H1 (cell line): Measurements from ENCODE around the gene PTTG2. TPM values are rescaled to one million over a fixed set of nuclear protein-coding genes. Genes with fewer than 3 reads are reported as not detected.
A peak's percentile ranks its signal among the peaks of the same experiment; 100 is the strongest.

Experiments
- CTCF ChIA-PET: fragments of 300-600 bp; sonication (Branson Sonifier 250); formaldehyde crosslinking; loops from one replicate; lab custom pipeline; 2021; ENCODE audit not compliant: partially characterized antibody; lab: Charles Lee
- POLR2A ChIA-PET: fragments of 300-600 bp; sonication (Branson Sonifier 250); formaldehyde crosslinking; loops from one replicate; lab custom pipeline; 2021; ENCODE audit warnings: inconsistent platforms; ENCODE audit not compliant: partially characterized antibody; lab: Charles Lee
- DNase-seq, 2 experiments: peaks; one replicate each; pipeline versions ENCODE4 v3.0.0 to v3.0.0-alpha.2; 2010 to 2022; ENCODE audit warnings: low spot score in 2 of 2, low read depth in 1 of 2, mixed read lengths in 1 of 2
- FAIRE-seq: peaks from 2 replicates; lab custom pipeline; 2011; peaks lifted over from hg19 to GRCh38; lab: Jason Lieb, UNC
- H2AFZ ChIP-seq: 2 replicates; pipeline ENCODE4 v1.8.1; 2012; ENCODE audit warnings: low read length, inconsistent platforms
- H2AK5ac ChIP-seq: 2 replicates; pipeline ENCODE4 v1.6.1; 2013; ENCODE audit warnings: low read depth, low read length
- H2BK120ac ChIP-seq: replicated peaks from 2 replicates; pipeline ENCODE3; 2013; ENCODE audit warnings: low read depth, low read length, inconsistent platforms
- H2BK12ac ChIP-seq: 2 replicates; pipeline ENCODE4 v1.6.1; 2013; ENCODE audit warnings: low read depth, low read length
- H2BK15ac ChIP-seq: 2 replicates; pipeline ENCODE4 v1.6.1; 2013; ENCODE audit warnings: low read length
- H2BK20ac ChIP-seq: 2 replicates; pipeline ENCODE4 v1.6.1; 2013; ENCODE audit warnings: low read length
- H2BK5ac ChIP-seq: 2 replicates; pipeline ENCODE4 v1.6.1; 2013; ENCODE audit warnings: low read depth, low read length
- H3K14ac ChIP-seq: 2 replicates; pipeline ENCODE4 v1.6.1; 2013; ENCODE audit warnings: inconsistent platforms; ENCODE audit not compliant: insufficient read length
- H3K18ac ChIP-seq: 2 replicates; pipeline ENCODE4 v1.6.1; 2013; ENCODE audit warnings: low read length; ENCODE audit errors: extremely low read depth
- H3K23ac ChIP-seq: 2 replicates; pipeline ENCODE4 v1.6.1; 2013; ENCODE audit warnings: inconsistent platforms; ENCODE audit not compliant: insufficient read length
- H3K23me2 ChIP-seq: 2 replicates; pipeline ENCODE4 v1.6.1; 2013; ENCODE audit warnings: low read depth, low read length
- H3K27ac ChIP-seq: 2 replicates; pipeline ENCODE4 v1.6.1; 2011; ENCODE audit warnings: low read depth, low read length, inconsistent platforms
- H3K27me3 ChIP-seq, 4 experiments: replicated peaks in 1 of 4; 1 replicate in 1 of 4; 2 replicates in 3 of 4; pipeline versions ENCODE4 v1.6.1 to v1.8.1; 2011 to 2013; ENCODE audit warnings: low read length in 3 of 4, mild to moderate bottlenecking in 3 of 4, inconsistent platforms in 2 of 4, mixed read lengths in 2 of 4, moderate library complexity in 1 of 4; ENCODE audit not compliant: control insufficient read depth in 3 of 4, insufficient read depth in 3 of 4; ENCODE audit errors: extremely low read depth in 1 of 4
- H3K36me3 ChIP-seq, 4 experiments: 2 replicates each; pipeline versions ENCODE4 v1.6.1 to v1.8.1; 2011 to 2013; ENCODE audit warnings: mild to moderate bottlenecking in 4 of 4, low read length in 3 of 4, moderate library complexity in 2 of 4, control low read depth in 1 of 4, inconsistent platforms in 1 of 4; ENCODE audit not compliant: insufficient read depth in 4 of 4, control insufficient read depth in 2 of 4
- H3K4ac ChIP-seq: replicated peaks from 2 replicates; pipeline ENCODE3; 2013; ENCODE audit warnings: low read length, low read depth, mixed read lengths, inconsistent platforms; ENCODE audit not compliant: insufficient read length
- H3K4me1 ChIP-seq, 4 experiments: replicated peaks in 1 of 4; 1 replicate in 1 of 4; 2 replicates in 3 of 4; pipeline versions ENCODE4 v1.6.1 to v1.8.1; 2011 to 2013; ENCODE audit warnings: low read length in 3 of 4, inconsistent platforms in 2 of 4, mixed read lengths in 1 of 4; ENCODE audit not compliant: insufficient read depth in 4 of 4, control insufficient read depth in 3 of 4
- H3K4me2 ChIP-seq, 2 experiments: 2 replicates each; pipeline versions ENCODE4 v1.6.1 to v1.8.1; 2011 to 2013; ENCODE audit warnings: low read depth in 2 of 2, low read length in 2 of 2, control low read depth in 1 of 2, inconsistent platforms in 1 of 2, mild to moderate bottlenecking in 1 of 2; ENCODE audit not compliant: insufficient read depth in 1 of 2
- H3K4me3 ChIP-seq, 4 experiments: fragments of 200-600, 300-600 bp in 1 of 4; sonication (generic), shearing (Covaris generic), sonication (Bioruptor Twin) in 1 of 4; 2 replicates each; pipeline versions ENCODE4 v1.5.1 to v1.8.1; 2011 to 2016; ENCODE audit warnings: low read length in 4 of 4, low read depth in 3 of 4, control low read depth in 2 of 4, inconsistent platforms in 2 of 4, mild to moderate bottlenecking in 2 of 4, mixed read lengths in 1 of 4, moderate library complexity in 1 of 4; ENCODE audit not compliant: insufficient read depth in 2 of 4; ENCODE audit errors: extremely low read depth in 1 of 4
- H3K56ac ChIP-seq: replicated peaks from 2 replicates; pipeline ENCODE3; 2013; ENCODE audit warnings: low read depth, mild to moderate bottlenecking, mixed read lengths, low read length, inconsistent platforms; ENCODE audit not compliant: insufficient read length
- H3K79me1 ChIP-seq: 2 replicates; pipeline ENCODE4 v1.6.1; 2013; ENCODE audit warnings: low read depth, low read length, control low read depth
- H3K79me2 ChIP-seq, 2 experiments: 2 replicates each; pipeline versions ENCODE4 v1.6.1 to v1.8.1; 2012 to 2013; ENCODE audit warnings: low read length in 2 of 2, mild to moderate bottlenecking in 2 of 2, inconsistent platforms in 1 of 2; ENCODE audit not compliant: insufficient read depth in 2 of 2, control insufficient read depth in 1 of 2
- H3K9ac ChIP-seq, 4 experiments: replicated peaks in 1 of 4; 1 replicate in 1 of 4; 2 replicates in 3 of 4; pipeline versions ENCODE4 v1.6.1 to v1.8.1; 2011 to 2013; ENCODE audit warnings: low read depth in 3 of 4, low read length in 3 of 4, control low read depth in 2 of 4, mild to moderate bottlenecking in 2 of 4, moderate library complexity in 2 of 4, inconsistent platforms in 1 of 4; ENCODE audit errors: extremely low read depth in 1 of 4
- H3K9me3 ChIP-seq, 2 experiments: 2 replicates each; pipeline versions ENCODE4 v1.6.1 to v1.8.1; 2012 to 2013; ENCODE audit warnings: mild to moderate bottlenecking in 2 of 2, moderate library complexity in 2 of 2, control low read depth in 1 of 2, inconsistent platforms in 1 of 2, low read depth in 1 of 2, low read length in 1 of 2, mixed read lengths in 1 of 2; ENCODE audit not compliant: insufficient read depth in 2 of 2
- H4K20me1 ChIP-seq, 2 experiments: replicated peaks in 1 of 2; 2 replicates each; pipeline versions ENCODE3 to v1.8.1; 2011 to 2013; ENCODE audit warnings: inconsistent platforms in 2 of 2, low read length in 2 of 2, mild to moderate bottlenecking in 1 of 2; ENCODE audit not compliant: insufficient read depth in 2 of 2, control insufficient read depth in 1 of 2
- H4K5ac ChIP-seq: 2 replicates; pipeline ENCODE4 v1.6.1; 2013; ENCODE audit warnings: low read length, low read depth, mixed read lengths, inconsistent platforms; ENCODE audit not compliant: insufficient read length
- H4K8ac ChIP-seq: 2 replicates; pipeline ENCODE4 v1.8.0; 2013; ENCODE audit warnings: mild to moderate bottlenecking, moderate library complexity, low read length, inconsistent platforms; ENCODE audit not compliant: insufficient read depth; ENCODE audit errors: extremely low read depth
- H4K91ac ChIP-seq: replicated peaks from 2 replicates; pipeline ENCODE3; 2013; ENCODE audit warnings: low read length, mixed read lengths, inconsistent platforms; ENCODE audit not compliant: insufficient read length
- CTBP2 ChIP-seq: IDR thresholded peaks from 2 replicates; pipeline ENCODE4 v1.7.0; 2011; ENCODE audit warnings: borderline replicate concordance, mild to moderate bottlenecking, moderate library complexity, mixed read lengths, low read length; ENCODE audit not compliant: insufficient read depth, insufficient read length
- GTF2F1 ChIP-seq: IDR thresholded peaks from 2 replicates; pipeline ENCODE4 v1.6.1; 2012; ENCODE audit warnings: low read depth, low read length, improper control_type of control experiment, borderline replicate concordance
- HDAC2 ChIP-seq, 2 experiments: fragments of 300-600 bp in 1 of 2; sonication (generic) in 1 of 2; IDR thresholded peaks; 2 replicates each; pipeline ENCODE4 v1.6.1; 2011 to 2012; ENCODE audit warnings: low read depth in 2 of 2, low read length in 2 of 2, mild to moderate bottlenecking in 2 of 2, moderate library complexity in 2 of 2, borderline replicate concordance in 1 of 2, inconsistent platforms in 1 of 2
- KDM4A ChIP-seq: IDR thresholded peaks from one replicate; pipeline ENCODE4 v1.7.1; 2012; ENCODE audit warnings: low read depth, mild to moderate bottlenecking, moderate library complexity, low read length, inconsistent platforms; ENCODE audit not compliant: severe bottlenecking
- MAX ChIP-seq: IDR thresholded peaks from 2 replicates; pipeline ENCODE4 v1.6.1; 2012; ENCODE audit warnings: inconsistent platforms
- NANOG ChIP-seq: IDR thresholded peaks from 2 replicates; pipeline ENCODE4 v1.6.1; 2011; ENCODE audit warnings: low read length, low read depth, mild to moderate bottlenecking, inconsistent platforms; ENCODE audit not compliant: insufficient read depth, poor library complexity, severe bottlenecking
- POU5F1 ChIP-seq: IDR thresholded peaks from 2 replicates; pipeline ENCODE4 v1.6.1; 2011; ENCODE audit warnings: low read depth, mild to moderate bottlenecking, low read length, moderate library complexity
- RBBP5 ChIP-seq: IDR thresholded peaks from 2 replicates; pipeline ENCODE4 v1.7.1; 2012; ENCODE audit warnings: low read depth, mild to moderate bottlenecking, inconsistent platforms, low read length, moderate library complexity, borderline replicate concordance
- TCF12 ChIP-seq: IDR thresholded peaks from 2 replicates; pipeline ENCODE4 v1.6.1; 2011; ENCODE audit warnings: low read depth, mild to moderate bottlenecking, low read length
- WGBS, 2 experiments: shearing (Covaris generic) in 1 of 2; methylation state at CpG; one replicate each; pipeline versions ENCODE4 v1.1.6 to v1.1.7; 2013 to 2015; ENCODE audit warnings: low lambda C conversion rate in 2 of 2, mixed read lengths in 2 of 2, inconsistent platforms in 1 of 2, low coverage in 1 of 2, missing lambda C conversion rate in 1 of 2; ENCODE audit not compliant: insufficient replicate concordance in 2 of 2, insufficient coverage in 1 of 2, insufficient read length in 1 of 2; ENCODE audit errors: extremely low coverage in 1 of 2, missing lambda C conversion rate in 1 of 2; 5-methylcytosine and 5-hydroxymethylcytosine counted together
- polyA plus RNA-seq, 7 experiments: library from polyadenylated mRNA; depleted of rRNA in 3 of 7; stranded (reverse) in 5 of 7; unstranded in 2 of 7; fragments of >200 nt in 5 of 7; fragments of 200-250 nt in 2 of 7; gene quantifications; 1 replicate in 5 of 7; 2 replicates in 1 of 7; 4 replicates in 1 of 7; pipeline versions ENCODE4 v1.2.1 to v1.2.3, GENCODE V29; 2011 to 2013; ENCODE audit warnings: missing spikeins in 2 of 7, mixed read lengths in 2 of 7
- total RNA-seq: library from RNA; stranded (reverse); fragmentation: NEBNext Ultra II Directional; extraction: Animal tissue kit (Norgen Biotek cat#: 25700); gene quantifications from 2 replicates; pipeline ENCODE4 v1.2.1, GENCODE V29; 2021
- TF ChIP-seq, protein P1 (sequence below): IDR thresholded peaks from 2 replicates; pipeline ENCODE4 v1.6.1; 2012; ENCODE audit warnings: inconsistent platforms

Gene PTTG2
- total and polyA plus RNA-seq, 2 of the 8 experiments (the other 6 are each of a cell fraction or from before 2014, with no cell fraction given) = not detected

GRCh38 chr4:38004887-38005286, 44.7 kb downstream of the PTTG2 start:
- no peak overlapping the region for H4K8ac ChIP-seq
- TF ChIP-seq TCF12 (no peak), MAX (no peak), GTF2F1 (no peak), KDM4A (no peak), POU5F1 (no peak), RBBP5 (no peak), HDAC2 (IDR thresholded peaks at IDR 0.05; ENCODE audit: borderline replicate concordance in 1 of 2, low read depth in 2 of 2, low read length in 2 of 2) (no peak), NANOG (no peak), CTBP2 (no peak)
- TF ChIP-seq, protein P1, sequence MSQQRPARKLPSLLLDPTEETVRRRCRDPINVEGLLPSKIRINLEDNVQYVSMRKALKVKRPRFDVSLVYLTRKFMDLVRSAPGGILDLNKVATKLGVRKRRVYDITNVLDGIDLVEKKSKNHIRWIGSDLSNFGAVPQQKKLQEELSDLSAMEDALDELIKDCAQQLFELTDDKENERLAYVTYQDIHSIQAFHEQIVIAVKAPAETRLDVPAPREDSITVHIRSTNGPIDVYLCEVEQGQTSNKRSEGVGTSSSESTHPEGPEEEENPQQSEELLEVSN = no peak
- H3K23ac ChIP-seq = no peak overlapping the region
- no peak overlapping the region for H3K56ac ChIP-seq
- no peaks in the 10 kb centered on the region for H4K20me1 ChIP-seq
- no peaks in the 10 kb centered on the region for H3K36me3 ChIP-seq
- H4K91ac ChIP-seq = no peak overlapping the region
- no peak for DNase-seq
- no peak overlapping the region for H3K14ac ChIP-seq
- H3K18ac ChIP-seq = 0 out of 2 replicates have a peak overlapping the region, but pooled peaks have one; percentile 14
- FAIRE-seq = peak; percentile 57
- peak overlapping the region; percentile 41; the same call in 1 of the 2 replicates for H2AK5ac ChIP-seq
- H2BK5ac ChIP-seq = no peak overlapping the region
- no peak overlapping the region for H2AFZ ChIP-seq
- H4K5ac ChIP-seq = no peak overlapping the region
- H3K4me3 ChIP-seq = no peak overlapping the region; a peak in 1 of 8 replicates
- H2BK15ac ChIP-seq = no peak overlapping the region
- CTCF ChIA-PET = interaction anchor here (1.1 to 1.6 kb wide), 2 partner anchors 11 to 15 kb away, joined by 3 to 4 read pairs; no protein-coding TSS in a partner anchor
- POLR2A ChIA-PET = interaction anchor here (1.0 to 3.8 kb wide), 3 partner anchors 10 to 28 kb away, joined by 3 to 15 read pairs (median 4); no protein-coding TSS in a partner anchor
- no peak overlapping the region for H2BK120ac ChIP-seq
- H3K27ac ChIP-seq = no peak overlapping the region
- no peak overlapping the region for H3K4ac ChIP-seq
- 0 out of 4 replicates have a peak overlapping the region, but pooled peaks of 1 of the 2 experiments have one; percentile 6 for H3K4me2 ChIP-seq
- 0 out of 2 replicates have a peak overlapping the region, but pooled peaks have one; percentile 10 for H2BK20ac ChIP-seq
- peak overlapping the region; percentile 64; the same call in 1 of the 2 replicates for H2BK12ac ChIP-seq
- H3K79me2 ChIP-seq = peaks cover 3 to 62% of the 10 kb centered on the region in 2 experiments
- H3K23me2 ChIP-seq = no peaks in the 10 kb centered on the region
- H3K9ac ChIP-seq = no peak overlapping the region
- H3K27me3 ChIP-seq = no peaks in the 10 kb centered on the region
- no peaks in the 10 kb centered on the region for H3K9me3 ChIP-seq
- H3K79me1 ChIP-seq = peaks cover 9% of the 10 kb centered on the region; the same call in 1 of the 2 replicates
- 77% methylated on average over 6 of the region's 6 CpGs; no CpG with 5 or more reads in 1 of the 2 experiments for WGBS, 2 experiments
- H3K4me1 ChIP-seq = peaks cover 9 to 31% (median 20%) of the 10 kb centered on the region in 4 experiments; a peak in 6 of 7 replicates
